ENCODE measurements around the gene SNX5.

The SNX5 gene

DNA sequence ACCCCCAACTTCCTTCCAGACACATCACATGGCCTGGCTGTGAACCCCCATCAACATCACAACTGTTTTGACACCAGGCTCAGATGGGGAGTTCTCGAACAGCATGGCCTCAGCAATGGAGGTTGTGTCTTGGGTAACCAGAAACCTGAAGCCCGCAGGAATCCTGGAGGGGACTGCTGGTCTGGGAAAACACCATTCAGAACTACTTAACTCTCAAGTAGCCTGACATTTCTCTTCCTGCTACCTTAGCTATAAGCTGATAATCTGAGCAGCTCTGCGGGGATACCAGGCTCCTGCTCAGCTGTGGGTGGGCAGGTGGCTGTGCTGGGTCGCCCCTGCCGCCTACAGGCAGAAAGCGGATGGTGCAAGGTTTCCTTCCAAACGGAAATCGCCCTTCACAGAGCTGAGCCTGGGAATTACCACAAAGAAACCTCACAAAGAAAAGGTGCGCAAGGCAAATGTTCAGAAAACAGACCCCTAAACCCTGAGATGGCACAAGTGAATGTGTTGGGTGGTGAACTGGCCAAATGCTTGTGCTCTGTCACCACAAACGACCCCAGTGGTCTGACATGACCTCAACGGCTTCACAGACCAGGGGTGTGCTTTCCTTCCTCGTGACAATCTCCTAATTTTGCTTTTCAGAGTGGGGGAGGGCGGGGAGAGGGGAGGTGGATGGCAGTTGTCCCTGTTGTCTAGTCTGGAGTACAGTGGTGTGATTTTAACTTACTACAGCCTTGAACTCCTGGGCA, 29.5 kb downstream of the SNX5 start:
- DNase-seq, result peak; percentile 46

DNA sequence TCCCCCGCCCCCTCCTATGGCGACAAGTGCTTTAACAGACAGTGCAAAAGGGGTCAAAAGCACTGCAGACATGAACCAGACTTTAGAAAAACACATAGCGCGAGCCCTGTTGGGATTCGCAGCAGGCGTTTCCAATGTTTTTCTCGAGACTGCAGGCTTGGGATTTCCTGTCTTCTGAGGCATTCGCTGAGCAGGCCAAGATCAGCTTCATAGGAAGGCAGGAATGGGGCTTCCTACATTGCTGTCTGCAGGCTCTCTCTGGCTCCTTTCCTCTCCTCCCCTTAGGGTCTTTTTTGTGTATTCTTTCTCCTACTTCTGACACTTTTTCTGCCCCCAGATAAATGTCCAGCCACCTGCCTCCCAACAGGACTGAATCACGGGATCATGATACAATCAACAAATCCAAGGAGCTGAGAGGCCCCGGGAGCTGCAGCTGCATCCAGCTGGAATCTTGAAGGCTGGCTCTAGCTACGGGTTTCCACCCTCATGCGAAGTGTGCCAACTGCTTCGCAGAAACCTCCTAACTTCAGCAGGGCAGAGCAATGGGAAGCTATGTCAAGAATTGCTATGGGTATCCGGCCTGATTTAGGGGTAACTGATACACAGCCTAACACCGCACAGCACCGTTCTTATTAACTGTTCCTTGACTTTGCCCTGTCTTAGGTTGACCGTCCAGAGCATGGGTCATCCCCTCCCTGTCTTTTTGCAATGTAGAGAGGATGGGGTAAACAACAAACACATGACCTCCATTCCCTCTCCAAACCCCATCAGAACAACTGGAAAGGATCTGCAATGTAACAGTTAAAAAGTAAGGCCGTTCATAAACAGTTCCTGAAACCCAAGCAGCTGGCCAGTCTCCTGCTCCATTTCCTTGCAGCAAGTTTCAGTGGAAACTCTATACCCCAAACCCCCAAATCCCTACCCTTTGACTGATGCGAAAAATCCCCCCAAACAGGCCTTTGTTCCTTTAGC, 31.5 kb downstream of the SNX5 start:
- no peak for DNase-seq

DNA sequence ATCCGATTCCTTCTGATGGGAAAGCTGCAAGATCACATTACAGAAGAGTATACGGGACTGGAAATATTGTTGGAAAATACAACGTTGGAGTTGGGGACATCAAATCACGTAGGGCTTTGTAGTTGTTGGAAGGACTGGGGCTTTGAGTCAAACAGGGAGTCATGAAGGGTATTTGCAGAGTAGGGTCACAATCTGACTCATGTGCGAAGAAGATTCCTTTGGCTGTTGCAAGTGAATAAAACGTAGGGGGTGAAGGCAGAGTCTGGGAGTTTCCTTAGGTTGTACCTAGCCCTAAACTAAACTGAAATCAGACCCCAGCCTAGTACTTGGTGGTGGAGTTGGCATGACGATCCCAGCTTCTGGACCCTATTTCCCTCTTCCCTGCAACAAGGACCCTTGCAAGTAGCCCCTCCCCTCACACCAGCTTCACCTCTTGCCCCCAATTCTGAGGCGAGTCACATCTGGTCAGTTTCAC, 32.3 kb downstream of the SNX5 start:
- no peak for DNase-seq

DNA sequence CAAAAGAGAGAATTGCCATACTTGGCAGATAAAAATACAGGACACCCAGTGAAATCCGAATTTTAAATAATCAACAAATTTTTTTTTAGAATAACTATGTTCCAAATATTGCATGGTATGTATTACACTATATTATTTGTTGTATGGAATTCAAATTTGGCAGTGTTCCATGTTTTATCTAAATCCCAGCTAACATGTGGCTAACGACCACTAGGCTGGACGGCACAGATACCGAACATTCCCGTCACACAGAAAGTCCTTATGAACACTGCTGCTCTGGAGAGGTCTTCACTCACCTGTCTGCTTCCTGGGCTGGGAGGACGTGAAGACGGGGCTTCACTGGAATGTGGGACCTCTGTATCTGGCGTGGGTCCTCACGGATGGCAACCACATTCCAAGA, 32.8 kb downstream of the SNX5 start:
- DNase-seq, result no peak

DNA sequence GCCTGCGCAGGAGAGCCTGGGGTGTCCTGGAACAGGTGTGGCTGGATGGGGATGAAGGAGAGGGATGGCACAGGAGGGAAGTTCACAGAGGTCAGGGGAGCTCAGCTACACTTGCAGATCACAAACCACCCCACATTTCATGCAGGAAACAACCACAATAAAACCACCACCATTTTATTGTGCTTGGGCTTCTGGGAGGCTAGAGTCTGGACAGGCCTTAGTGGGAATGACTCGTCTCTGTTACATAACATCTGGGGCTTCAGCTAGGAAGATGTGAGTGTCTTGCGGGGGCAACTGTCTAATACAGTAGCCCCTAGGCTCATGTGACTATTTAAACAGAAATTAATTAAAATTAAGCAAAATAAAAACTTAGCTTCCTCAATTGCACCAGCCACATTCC, 33.4 kb downstream of the SNX5 start:
- DNase-seq, result no peak

DNA sequence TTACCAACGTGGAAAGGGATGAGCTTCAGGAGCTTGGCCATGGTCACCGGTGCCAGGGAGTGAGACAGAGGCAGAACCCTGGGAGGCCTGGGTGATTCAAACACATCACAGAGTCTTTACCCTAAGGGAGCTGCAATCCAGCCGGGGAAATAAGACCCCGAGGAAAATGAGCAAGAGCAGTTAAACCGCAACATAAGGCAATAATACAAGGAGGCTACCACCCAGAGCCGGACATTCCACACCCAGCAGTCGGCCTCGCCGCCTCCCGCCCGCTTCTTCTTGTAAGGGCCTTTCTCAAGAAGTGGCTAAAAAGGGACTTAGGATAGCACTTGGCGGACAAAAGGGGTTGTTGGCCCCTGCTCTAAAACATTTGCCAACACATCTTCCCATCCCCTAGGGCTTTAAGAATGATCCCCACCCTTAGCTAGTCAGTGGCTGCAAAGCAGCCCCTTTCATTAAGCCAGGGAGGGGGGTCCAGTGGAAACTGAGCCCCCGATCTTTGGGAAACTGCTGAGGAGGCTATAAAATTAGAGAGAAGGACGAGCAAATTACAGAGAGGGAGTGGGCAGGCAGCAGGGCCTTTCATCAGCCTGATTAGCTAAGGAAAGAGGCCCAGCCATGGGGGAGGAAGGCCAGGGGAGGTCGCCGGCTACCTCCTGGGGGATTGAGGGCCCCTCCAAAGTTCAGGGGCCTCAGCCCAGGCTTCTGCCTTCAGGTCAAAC, 34.3 kb downstream of the SNX5 start:
- DNase-seq, result no peak

DNA sequence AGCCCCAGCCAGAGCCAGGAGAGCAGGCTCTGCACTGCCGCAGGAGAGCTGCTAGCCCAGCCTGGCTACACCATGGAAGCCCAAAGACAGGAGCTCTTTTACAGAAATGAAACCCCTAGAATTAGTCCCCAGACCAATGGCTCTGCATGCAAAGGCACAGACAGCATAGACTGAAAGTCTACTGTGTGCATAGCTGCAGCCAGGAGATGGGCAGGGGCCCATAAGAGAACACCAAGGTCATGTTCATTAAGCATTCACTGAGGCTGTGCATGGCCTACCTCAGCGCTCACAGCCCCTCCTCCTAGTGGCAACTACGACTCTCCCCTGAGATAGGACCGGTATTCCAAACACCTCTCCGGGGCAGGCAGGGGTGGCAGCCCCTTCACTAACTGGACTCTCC, 34.9 kb downstream of the SNX5 start:
- no peak for DNase-seq

DNA sequence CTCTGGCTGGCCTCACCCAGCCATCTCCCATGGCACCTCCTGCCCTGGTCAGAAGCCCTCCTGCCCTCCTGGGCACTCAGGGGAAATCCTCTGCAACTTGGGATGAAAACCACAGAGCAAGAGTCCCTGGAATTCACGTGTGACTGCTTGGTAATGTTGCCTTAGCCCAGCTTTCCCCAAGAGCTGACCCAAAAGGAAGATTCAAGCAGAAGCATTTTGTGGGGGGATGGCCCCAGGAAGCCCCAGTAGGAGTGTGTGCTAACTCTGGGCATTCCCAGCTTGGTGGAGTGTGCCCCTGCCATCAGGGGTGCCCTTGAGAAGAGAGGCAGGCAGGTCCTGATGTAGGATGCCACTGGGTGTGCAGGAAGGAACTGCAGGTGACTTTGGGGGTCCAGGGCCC, 35.5 kb downstream of the SNX5 start:
- DNase-seq, result no peak

DNA sequence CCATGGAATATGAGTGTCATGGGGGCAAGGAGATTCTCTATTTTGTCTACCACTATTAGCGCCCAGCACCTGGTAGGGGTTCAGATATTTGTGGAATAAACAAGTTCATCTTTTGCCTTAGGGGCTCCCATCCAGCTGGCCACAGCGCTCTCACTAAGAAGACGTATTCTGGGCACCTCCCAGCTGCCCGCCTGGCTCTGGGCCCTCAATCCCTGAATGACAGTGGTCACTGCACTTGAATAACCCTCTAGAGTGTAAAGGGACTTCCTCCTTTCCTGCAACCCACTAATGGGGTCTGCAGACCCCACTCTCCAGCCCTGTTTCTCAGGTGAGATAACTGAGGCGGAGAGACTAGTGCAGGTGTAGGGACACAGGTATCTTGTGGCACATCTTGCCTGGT, 36.2 kb downstream of the SNX5 start:
- DNase-seq, result no peak

DNA sequence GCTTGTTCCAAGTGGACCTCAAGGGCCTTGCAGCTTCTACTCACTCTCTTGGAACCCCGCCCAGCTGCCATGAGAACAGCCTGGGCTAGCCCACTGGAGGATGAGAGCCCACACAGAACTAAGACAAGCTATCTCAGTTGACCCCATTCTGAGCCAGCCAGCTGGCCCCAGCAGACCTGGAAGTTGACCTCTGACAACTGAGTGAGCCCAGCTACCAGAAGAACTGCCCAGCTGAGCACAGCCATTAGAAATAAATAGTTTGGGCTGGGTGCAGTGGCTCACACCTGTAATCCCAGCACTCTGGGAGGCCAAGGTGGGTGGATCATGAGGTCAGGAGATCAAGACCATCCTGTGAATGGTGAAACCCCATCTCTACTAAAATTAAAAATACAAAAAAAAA, 37.1 kb downstream of the SNX5 start:
- DNase-seq, result no peak

DNA sequence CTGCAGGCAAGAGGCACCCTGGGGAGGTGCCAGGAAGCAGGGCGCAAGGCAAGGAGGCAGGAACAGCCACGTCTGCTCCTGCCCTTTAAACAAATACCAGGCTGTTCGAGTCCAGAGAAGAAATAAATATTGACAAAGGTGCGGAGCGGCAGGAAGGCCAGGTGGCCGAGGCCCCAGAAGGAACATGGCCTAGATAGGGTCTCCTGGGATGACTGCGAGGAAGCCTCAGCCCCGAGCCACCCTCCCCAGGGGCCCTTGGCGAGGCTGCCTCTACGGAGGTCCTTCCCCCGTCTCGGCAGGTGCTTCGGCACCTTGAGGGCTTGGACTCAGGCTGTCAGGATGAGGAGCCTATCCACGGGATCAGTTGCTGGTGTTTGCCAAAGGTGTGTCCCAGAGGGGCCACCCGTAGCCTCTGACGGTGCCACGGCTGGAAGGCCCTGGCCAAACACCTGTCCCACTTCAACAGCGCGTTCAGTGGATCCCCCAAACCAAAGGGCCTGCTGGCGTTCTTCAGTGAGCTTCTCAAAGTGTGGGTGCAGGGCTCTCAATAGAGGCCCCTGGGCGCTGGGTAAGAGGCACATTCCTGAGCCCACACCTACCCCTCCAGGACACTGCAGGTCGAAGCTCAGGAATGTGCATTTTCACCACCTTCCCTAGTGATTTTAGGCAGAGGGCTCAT, 39.8 kb downstream of the SNX5 start:
- peak; percentile 29 for DNase-seq

DNA sequence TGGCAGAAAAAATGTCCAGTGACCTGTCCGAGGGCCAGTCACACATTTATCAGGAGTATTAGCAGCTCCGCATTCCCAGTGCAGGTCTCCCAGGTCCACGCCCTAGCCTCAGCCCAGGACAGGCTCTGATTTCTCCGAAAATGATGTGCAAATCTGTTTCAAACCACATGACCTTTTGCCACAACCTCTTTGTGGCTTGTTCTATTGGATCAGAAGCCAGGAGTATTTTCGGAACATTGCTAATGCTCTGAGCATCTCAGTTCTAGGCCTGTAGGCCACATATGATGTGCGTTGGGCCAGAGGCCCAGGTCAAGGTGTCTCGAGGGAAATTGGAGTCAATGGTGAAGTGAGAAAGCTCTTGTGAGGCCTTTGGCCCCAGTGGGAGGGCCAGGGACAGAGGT, 40.4 kb downstream of the SNX5 start:
- DNase-seq, result no peak

DNA sequence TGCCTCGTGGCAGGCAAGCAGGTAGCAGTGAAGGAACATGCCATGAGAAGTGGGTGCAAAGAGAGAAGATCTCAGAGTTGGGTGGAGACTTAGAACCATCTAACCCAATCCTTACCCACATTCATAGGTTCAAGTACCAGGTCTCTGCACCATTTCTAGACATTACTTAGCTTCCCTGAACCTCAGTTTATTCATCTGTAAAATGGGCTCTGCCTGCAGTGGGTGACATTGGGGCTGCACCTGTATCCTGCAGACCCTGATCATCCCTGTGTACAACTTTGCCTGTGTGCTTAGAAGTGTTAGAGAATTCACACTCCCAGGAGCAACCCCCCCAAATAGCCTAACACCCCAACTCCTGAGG, 42.7 kb downstream of the SNX5 start:
- DNase-seq, result no peak

DNA sequence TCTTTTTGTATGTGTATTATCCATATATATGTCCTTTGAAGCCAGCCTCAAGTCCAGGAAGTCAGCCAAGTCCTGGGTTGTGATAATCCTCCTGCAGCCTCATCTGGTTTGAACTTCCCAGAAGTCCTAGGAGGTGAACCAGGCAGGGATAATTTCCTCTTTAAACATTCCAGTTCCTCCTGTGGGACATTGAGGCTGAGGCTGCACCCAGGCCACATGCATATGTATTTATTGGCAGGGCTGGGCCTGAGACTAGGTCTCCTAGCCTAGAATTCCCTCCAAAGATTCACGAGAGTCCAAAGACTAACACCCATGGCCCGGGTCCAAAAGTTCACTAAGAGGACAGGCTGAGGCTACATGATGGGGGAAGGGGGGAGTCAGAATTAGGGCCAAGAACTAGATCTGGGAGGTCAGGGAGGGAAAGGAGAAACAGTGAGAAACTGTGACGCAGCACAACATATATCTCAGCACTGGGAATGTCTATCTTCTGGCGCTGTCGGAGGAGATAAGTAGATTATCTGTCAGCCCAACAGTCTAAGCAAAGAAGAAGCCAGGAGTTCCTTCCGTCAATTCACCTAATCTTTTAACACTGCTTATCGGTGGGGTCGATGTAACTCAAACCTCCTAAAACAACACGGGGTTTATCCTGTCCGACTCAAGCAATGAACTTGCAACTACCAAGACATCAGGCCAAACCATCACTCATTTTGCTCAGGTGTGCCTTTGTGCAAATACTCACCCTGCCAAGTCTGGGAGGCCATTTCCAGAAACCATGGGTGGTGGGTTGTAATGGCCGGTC, 43.3 kb downstream of the SNX5 start:
- DNase-seq, result no peak

DNA sequence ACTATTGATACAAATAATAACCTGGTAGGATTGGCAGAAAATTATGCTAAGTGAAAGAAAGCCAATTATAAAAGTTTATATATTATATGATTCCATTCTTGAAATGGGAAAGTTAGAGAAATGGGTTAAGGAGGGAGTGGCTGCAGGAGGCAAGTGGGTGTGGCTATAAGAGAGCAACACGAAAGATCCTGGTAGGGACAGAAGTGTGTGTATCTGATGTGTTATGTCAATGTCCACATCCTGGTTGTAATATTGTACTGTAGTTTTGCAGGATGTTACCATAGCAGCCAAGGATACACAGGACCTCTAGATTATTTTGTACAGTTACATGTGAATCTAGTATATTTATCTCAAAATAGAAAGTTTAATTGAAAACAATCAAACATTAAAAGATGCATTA, 46.8 kb downstream of the SNX5 start:
- no peak for DNase-seq

DNA sequence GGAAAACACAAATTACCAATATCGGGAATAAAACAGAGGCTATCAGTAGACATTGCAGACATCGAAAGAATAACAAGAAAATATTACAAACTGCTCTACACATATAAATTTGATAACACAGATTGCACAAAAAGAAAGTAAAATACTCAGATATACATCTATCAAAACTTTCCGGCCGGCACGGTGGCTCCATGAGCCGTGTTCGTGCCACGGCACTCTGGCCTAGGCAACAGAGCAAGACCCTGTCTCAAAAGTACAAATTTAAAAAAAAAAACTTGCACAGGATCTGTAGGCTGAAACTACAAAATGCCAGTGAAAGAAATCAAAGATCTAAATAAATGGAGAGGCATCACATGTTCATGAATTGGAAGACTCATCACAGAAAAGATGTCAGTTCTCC, 49.4 kb downstream of the SNX5 start:
- DNase-seq, result no peak

DNA sequence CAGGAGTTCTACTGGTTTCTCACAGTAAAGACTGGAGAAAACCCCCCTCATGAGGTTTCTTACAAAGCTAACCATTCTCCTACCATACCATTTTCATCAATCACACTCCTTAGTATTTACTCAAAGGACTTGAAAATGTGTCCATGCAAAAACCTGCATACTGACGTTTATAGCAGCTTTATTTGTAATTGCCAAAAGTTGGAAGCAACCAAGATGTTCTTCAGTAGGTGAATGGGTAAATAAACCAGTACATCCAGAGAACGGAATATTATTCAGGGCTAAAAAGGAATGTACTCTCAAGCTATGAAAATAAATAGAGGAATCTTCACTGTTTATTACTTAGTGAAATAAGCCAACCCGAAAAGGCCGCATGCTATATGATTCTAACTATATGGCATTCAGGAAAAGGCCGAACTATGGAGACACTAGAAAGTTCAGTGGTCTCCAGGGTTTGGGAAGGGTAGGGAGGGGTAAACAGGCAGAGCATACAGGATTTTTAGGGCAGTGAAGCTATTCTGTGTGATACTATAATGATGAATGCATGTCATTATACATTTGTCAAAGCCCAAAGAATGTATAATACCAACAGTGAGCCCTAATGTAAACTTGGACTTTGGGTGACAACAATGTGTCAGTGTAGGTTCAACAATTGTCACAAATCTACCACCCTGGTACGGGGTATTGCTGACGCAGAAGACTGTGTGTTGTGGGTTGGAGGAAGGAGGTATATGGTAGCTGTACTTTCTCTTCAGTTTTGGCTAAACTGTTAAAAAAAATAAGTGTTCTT, 50.6 kb downstream of the SNX5 start:
- no peak for DNase-seq

DNA sequence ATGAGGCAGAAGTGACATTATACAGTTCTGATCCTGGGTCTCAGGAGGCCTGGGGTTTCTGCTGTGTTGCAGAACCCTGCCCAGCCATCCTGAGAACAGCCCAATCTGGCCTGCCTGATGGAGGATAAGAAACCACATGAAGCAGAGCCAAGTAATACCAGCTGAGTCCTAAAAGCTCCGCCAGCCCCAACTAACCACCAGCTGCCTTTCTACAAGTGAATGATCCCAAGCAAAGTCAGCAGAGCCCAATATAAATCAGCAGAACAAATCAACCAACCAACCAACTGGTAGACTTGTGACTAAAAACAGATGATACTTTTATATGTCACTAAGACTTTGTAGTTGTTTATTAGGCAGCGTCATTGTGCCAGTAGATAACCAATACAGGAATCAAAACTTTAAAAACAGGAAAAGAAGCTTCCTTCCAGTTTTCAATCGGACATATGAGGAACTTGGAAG, 52.1 kb downstream of the SNX5 start:
- no peak for DNase-seq

DNA sequence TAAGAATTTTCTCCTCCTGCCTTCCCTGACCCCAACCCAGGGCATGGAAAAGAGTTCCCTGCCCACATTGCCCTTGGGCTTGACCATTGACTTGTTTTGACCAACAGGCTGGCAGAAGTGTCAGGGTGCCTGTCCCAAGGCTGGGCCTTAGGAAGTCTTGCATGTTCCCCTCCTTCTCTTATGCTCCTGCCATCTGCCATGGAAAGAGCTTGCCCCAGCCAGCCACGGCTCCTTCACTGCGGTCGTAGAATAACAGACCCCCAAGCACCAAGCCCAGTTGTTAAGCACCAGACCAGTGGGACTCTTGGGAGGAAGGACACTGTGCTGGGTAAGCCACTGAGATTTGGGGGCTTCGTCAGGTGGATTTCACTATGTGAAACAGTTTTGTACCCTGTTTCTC, 53.6 kb downstream of the SNX5 start:
- no peak for DNase-seq

DNA sequence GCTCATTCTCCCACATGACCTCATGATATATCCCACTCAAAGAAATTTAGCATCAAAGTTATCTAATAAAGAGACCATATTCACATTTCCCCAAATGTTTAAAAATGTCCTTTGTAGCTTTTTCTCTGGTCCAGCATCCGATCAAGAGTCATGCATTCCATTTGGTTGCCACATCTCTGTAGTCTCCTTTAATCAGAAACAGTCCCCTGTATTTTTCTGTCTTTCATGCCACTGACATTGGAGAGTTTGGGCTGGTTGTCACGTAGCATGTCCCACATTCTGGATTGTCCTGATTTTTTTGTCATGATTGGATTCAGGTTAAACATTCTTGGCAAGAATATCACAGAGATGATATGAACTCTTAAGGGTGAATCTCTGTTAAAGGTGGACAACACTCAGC, 55.7 kb downstream of the SNX5 start:
- no peak for DNase-seq

DNA sequence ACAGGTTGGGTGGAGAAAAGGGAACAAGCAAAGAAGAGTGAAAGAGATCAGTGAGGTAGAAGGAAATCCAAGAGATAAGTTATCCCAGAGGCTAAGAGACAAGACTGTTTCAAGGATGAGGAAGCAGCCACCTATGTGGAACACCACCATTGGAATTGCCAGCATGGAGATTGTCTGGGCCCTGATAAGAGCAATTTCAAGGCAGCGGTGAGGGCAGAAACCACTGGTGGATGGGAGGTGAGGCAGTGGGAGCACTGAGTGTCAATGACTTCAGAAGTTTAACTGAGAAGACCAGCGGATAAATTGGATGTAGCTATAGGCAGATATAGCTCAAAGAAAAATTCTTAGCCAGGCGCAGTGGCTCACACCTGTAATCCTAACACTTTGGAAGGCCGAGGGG, 56.7 kb downstream of the SNX5 start:
- DNase-seq, result no peak
